Measurements from ENCODE around the gene KCNT1. TPM values are rescaled to one million over a fixed set of nuclear protein-coding genes. Genes with fewer than 3 reads are reported as not detected.

The KCNT1 gene
- total RNA-seq, 1 donor from 2014 or later = not detected

GRCh38 chr9:135661816-135662560, 40.0 kb upstream of the KCNT1 start:
- no peak for TF ChIP-seq CTCF (IDR thresholded peaks at IDR 0.05; ENCODE audit: insufficient read depth, low read length, poor library complexity, severe bottlenecking)
- Histone ChIP-seq H3K36me3 (ENCODE audit: control insufficient read depth, insufficient read depth, low read length) (no peaks in the 10 kb centered on the region), H3K4me3 (ENCODE audit: low read depth, low read length) (no peak overlapping the region), H3K27me3 (ENCODE audit: control insufficient read depth, insufficient read depth, low read length) (no peaks in the 10 kb centered on the region)
- DNase-seq (ENCODE audit: low read depth) = no peak

GRCh38 chr9:135662758-135663450, 39.1 kb upstream of the KCNT1 start, which contains the start of gene LCN9:
Gene LCN9 (plus strand): TSS chr9:135663309. CDS start chr9:135663322, 13 bp downstream.
- no peak for TF ChIP-seq CTCF (IDR thresholded peaks at IDR 0.05; ENCODE audit: insufficient read depth, low read length, poor library complexity, severe bottlenecking)
- DNase-seq (ENCODE audit: low read depth) = no peak
- H3K4me3 ChIP-seq (ENCODE audit: low read depth, low read length) = no peak within 1 kb of the TSS

GRCh38 chr9:135663451-135663770, 38.6 kb upstream of the KCNT1 start:
- Histone ChIP-seq H3K36me3 (ENCODE audit: control insufficient read depth, insufficient read depth, low read length) (no peaks in the 10 kb centered on the region), H3K27me3 (ENCODE audit: control insufficient read depth, insufficient read depth, low read length) (peaks cover 2% of the 10 kb centered on the region), H3K4me3 (ENCODE audit: low read depth, low read length) (no peak overlapping the region)
- no peak for DNase-seq (ENCODE audit: low read depth)
- TF ChIP-seq CTCF (IDR thresholded peaks at IDR 0.05; ENCODE audit: insufficient read depth, low read length, poor library complexity, severe bottlenecking) = no peak

More at GRCh38 chr9:135662758-135663450, 39.1 kb upstream of the KCNT1 start, which contains the start of gene LCN9:
- Histone ChIP-seq H3K27me3 (ENCODE audit: control insufficient read depth, insufficient read depth, low read length) (peaks cover 2% of the 10 kb centered on the region), H3K36me3 (ENCODE audit: control insufficient read depth, insufficient read depth, low read length) (no peaks in the 10 kb centered on the region)

- TF ChIP-seq CTCF (IDR thresholded peaks at IDR 0.05; ENCODE audit: insufficient read depth, low read length, poor library complexity, severe bottlenecking) = no peak
- no peak overlapping the region for H3K4me3 ChIP-seq (ENCODE audit: low read depth, low read length)
Observed at GRCh38 chr9:135663857-135664256, 38.1 kb upstream of the KCNT1 start.

GRCh38 chr9:135664266-135664665, 37.7 kb upstream of the KCNT1 start:
- H3K4me3 ChIP-seq (ENCODE audit: low read depth, low read length) = no peak overlapping the region
- H3K36me3 ChIP-seq (ENCODE audit: control insufficient read depth, insufficient read depth, low read length) = no peaks in the 10 kb centered on the region
- TF ChIP-seq CTCF (IDR thresholded peaks at IDR 0.05; ENCODE audit: insufficient read depth, low read length, poor library complexity, severe bottlenecking) = no peak
- DNase-seq (ENCODE audit: low read depth) = no peak
- H3K27me3 ChIP-seq (ENCODE audit: control insufficient read depth, insufficient read depth, low read length) = peaks cover 2% of the 10 kb centered on the region

More at GRCh38 chr9:135663857-135664256, 38.1 kb upstream of the KCNT1 start:
- Histone ChIP-seq H3K36me3 (ENCODE audit: control insufficient read depth, insufficient read depth, low read length) (no peaks in the 10 kb centered on the region), H3K27me3 (ENCODE audit: control insufficient read depth, insufficient read depth, low read length) (peaks cover 2% of the 10 kb centered on the region)
- DNase-seq (ENCODE audit: low read depth) = no peak
